AG08395 (cell line): ENCODE data around the gene SERPINF2.

Experiments used
- DNase-seq: peaks from one replicate; pipeline ENCODE4 v3.0.0; 2012; ENCODE audit warnings: mixed read lengths, low spot score

The SERPINF2 gene

DNA sequence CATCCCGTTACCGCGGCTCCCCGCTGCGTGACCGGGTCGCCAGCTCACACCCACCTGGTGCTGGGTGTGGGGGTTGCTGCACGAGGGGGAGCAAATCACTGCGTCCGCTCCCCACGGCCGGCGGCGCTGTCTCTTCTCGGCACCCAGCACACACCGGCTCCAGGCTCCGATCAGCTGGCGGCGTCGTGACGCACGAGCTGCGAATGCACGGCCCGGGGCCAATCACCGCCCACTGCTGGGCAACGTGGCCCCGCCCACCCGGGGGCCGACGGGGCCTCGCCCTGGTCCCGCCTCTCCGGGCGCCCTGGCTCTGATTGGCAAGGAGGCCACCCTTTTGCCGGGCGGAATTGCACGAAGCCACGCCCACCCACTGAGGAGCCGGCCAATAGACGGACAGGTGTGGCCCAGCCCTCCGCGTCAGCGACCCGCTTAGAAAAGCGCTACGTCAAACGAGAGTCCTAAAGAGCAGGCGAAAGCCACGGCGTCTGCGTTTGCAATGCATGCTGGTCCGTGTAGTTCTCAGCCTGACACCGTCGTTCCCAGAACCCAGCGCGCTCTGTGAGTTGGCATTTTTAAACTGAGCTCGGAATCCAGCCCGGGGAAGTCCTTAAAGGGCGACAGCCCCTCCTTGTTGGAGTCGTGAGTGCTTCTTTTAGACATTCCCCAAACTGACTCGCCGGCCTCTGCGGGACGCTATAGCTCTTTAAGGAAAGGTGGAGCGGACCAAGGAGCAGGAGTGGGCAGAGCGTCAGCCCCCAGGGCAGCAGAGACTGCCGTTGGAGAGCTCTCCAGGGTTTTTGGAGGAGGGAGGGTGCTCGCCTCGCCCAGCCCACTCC, 26.4 kb upstream of the SERPINF2 start:
- peak; percentile 100 for DNase-seq

DNA sequence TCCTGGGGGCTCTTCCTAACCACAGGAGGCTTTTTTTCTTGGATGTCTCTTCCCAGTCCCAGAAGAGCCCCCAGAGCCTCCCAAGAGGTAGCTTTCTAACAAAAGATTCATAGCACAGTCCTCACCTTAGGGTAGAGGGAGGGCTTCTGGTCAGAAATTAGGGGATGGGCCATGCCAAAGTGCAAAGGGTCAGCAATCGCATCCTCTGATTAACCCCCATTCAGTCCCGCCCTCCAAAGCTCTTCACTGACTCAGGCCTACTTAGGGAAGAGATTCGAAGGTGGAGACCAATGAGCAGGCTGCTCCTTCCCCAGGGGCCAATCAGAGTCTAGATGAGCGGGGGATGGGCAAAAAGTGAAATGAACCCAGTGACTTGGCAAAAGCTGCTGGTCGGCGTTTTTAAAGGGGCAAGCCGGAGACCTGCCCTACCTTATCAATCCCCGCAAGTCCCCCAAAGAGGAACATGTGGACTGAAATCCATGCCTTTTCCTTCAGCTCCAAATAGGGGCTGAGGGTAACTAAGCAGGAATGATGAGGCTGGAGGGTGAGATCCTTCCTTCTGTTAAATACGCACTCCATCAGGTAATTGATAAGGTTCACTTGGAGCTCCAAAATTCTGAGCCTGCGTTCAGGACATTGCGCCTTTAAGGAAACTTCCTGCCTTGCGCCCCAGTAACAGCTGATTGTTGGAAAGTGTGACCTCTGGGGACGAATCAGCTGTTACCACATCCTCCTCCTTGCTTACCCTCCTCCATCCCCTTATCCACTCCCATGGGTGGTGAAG, 25.6 kb upstream of the SERPINF2 start:
- DNase-seq: peak; percentile 97

DNA sequence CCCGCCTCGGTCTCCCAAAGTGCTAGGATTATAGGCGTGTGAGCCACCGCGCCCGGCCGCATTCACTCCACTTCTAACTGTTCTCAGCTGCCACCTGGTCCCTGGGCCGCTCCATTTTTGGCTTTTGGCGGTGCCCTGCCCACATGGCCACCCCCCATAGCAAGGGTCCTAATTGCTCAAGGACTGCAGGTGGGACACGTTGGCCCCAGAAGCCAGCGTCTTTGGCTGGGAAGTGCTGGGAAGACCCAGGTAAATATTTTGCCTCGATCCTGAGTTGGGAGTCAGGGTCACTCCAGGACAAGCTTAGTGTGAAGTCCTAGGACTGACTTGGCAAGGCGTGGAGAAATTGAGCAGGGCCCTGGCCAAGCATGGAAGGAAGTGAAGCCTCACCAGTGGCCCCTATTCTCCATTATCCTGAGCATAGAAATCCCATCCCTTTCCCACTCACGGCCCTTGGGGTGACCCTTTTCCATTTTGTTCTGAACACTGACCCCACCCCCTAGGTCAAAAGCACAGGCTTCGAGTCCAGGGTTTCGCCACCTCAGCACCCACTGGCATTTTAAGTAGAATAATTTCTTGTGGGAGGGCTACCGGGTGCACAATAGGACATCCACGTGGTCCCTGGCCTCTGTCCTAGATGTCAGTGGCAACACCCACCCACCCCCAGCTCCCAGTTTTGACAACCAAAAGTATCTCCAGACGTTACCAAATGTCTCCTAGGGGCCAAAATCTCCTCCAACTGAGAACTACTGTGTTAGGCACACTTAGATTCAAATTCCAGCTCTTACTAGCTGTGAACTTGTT, 24.1 kb upstream of the SERPINF2 start:
- DNase-seq: no peak

DNA sequence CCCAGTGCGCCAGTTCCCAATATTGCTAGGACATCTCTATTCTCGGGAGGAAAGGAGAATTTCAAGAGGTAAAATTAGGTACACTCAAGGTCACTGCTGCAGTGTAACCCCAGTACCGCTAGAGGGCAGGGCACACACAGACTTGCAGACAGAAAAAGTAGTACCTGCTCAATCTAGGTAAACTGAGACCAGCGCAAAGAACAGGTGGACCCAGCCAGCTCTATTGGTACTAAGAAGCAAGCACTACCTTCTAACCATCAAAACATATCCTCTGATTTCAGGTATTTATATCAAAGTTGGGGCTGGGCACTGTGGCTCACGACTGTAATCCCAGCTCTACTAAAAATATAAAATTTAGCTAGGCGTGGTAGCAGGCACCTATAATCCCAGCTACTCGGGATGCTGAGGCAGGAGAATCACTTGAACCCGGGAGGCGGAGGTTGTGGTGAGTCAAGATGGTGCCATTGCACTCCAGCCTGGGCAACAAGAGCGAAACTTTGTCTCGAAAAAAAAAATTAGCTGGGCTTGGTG, 21.8 kb upstream of the SERPINF2 start:
- no peak for DNase-seq

DNA sequence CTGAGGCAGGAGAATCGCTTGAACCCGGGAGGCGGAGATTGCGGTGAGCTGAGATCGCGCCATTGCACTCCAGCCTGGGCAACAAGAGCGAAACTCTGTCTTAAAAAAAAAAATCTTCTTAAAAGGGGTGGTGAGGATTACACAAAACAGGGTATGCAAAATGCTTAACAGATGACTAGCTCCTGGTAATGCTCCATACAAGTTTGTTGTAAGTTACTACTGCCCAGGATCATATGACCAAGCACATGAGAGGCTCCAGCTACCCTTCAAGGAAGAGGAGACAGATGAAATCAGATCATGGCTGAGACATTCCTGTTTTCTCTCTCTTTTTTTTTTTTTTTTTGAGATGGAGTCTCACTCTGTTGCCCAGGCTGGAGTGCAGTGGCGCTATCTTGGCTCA, 20.6 kb upstream of the SERPINF2 start:
- peak; percentile 63 for DNase-seq

DNA sequence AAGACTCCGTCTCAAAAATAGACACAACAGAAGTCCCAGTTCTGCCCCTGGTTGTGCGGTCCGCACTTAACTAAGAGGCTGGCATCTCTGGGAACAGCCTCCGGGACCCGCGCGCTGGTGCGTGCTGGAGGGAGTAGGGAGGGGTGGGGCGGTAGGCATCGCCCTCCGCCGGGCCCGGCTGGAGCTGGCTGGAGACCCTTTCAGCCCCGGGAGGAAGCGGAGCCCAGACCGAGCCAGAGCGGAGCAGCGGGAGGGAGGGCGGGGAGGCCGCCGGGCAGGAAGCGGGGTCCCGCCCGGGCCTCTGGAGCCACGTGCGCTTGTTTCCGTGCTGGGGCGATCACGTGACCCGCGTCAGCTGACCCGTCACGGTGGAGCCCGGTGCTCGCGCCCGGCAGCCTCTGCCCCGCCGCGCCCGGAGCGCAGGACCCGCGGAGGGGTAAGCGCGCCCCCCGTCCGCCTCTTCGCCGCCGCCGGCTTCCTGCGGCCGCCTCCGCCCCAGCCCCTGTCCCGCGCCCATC, 18.3 kb upstream of the SERPINF2 start, which contains the start of gene WDR81:
WDR81 (plus strand) TSS at position 354 of the 518 bp plus-strand sequence. CDS start 256 bp downstream, outside the sequence.
- peak; percentile 82 for DNase-seq

DNA sequence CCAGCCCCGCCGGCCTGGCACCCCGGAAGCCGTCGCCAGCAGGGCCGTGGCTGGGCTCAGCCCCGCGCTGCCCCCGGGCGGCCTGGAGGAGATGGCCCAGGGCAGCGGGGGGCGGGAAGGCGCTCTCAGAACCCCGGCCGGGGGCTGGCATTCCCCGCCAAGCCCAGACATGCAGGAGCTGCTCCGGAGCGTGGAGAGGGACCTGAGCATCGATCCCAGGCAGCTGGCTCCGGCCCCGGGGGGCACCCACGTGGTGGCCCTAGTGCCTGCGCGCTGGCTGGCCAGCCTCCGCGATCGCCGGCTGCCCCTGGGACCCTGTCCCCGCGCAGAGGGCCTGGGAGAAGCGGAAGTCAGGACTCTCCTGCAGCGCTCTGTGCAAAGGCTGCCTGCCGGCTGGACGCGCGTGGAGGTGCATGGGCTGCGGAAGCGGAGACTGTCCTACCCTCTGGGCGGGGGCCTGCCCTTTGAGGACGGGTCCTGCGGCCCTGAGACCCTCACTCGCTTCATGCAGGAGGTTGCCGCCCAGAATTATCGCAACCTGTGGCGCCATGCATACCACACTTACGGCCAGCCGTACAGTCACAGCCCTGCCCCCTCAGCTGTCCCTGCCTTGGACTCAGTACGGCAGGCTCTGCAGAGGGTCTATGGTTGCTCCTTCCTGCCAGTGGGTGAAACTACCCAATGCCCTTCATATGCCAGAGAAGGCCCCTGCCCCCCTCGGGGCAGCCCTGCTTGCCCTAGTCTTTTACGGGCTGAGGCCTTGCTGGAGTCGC, 17.6 kb upstream of the SERPINF2 start:
- DNase-seq: no peak

DNA sequence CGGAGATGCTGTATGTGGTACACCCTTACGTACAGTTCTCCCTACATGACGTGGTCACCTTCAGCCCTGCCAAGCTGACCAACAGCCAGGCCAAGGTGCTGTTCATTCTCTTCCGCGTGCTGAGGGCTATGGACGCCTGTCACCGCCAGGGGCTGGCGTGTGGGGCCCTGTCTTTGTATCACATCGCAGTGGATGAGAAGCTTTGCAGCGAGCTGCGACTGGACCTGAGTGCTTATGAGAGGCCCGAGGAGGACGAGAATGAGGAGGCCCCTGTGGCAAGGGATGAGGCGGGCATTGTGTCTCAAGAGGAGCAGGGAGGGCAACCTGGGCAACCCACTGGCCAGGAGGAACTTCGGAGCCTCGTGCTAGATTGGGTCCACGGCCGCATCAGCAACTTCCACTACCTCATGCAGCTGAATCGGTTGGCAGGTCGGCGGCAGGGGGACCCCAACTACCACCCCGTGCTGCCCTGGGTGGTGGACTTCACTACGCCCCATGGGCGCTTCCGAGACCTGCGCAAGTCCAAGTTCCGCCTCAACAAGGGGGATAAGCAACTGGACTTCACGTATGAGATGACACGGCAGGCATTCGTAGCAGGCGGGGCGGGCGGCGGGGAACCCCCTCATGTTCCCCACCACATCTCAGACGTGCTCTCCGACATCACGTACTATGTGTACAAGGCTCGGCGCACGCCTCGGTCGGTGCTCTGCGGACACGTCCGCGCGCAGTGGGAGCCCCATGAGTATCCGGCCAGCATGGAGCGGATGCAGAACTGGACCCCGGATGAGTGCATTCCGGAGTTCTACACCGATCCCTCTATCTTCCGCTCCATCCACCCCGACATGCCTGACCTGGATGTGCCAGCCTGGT, 16.8 kb upstream of the SERPINF2 start:
- DNase-seq: no peak

DNA sequence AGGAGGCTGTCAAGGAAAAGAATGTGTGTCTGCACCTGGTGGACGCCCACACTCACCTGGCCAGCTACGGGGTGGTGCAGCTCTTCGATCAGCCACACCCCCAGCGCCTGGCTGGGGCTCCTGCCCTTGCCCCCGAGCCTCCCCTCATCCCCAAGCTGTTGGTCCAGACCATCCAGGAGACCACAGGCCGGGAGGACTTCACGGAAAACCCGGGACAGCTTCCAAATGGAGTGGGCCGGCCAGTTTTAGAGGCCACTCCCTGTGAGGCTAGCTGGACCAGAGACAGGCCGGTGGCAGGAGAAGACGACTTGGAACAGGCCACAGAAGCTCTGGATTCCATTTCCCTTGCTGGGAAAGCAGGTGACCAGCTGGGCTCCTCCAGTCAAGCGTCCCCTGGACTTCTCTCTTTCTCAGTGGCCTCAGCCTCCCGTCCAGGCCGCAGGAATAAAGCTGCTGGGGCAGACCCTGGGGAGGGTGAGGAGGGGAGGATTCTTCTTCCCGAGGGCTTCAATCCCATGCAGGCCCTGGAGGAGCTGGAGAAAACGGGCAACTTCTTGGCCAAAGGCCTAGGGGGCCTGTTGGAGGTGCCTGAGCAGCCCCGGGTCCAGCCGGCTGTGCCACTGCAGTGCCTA, 15.9 kb upstream of the SERPINF2 start:
- no peak for DNase-seq

DNA sequence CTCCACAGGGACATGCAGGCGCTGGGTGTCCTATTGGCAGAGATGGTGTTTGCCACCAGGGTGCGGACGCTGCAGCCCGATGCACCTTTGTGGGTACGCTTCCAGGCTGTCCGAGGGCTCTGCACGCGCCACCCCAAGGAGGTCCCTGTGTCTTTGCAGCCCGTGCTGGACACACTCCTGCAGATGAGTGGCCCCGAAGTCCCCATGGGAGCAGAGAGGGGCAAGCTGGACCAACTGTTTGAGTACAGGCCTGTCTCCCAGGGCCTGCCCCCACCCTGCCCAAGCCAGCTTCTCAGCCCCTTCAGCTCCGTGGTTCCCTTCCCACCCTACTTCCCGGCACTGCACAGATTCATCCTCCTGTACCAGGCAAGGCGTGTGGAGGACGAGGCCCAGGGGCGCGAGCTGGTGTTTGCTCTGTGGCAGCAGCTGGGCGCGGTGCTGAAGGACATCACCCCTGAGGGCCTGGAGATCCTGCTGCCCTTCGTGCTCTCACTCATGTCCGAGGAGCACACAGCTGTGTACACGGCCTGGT, 15.3 kb upstream of the SERPINF2 start:
- no peak for DNase-seq

DNA sequence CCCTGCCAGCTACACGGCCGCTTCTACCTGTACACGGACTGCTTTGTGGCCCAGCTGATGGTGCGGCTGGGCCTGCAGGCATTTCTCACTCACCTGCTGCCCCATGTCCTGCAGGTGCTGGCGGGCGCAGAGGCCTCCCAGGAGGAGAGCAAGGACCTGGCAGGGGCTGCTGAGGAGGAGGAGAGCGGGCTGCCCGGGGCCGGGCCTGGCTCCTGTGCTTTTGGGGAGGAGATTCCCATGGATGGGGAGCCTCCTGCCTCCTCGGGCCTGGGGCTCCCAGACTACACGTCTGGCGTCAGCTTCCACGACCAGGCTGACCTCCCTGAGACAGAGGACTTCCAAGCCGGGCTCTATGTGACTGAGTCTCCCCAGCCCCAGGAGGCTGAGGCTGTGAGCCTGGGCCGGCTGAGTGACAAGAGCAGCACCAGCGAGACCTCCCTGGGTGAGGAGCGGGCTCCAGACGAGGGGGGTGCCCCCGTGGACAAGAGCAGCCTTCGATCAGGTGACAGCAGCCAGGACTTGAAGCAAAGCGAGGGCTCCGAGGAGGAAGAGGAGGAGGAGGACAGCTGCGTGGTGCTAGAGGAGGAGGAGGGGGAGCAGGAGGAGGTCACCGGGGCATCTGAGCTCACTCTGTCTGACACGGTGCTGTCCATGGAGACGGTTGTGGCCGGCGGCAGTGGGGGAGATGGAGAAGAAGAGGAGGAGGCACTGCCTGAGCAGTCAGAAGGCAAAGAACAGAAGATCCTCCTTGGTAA, 14.6 kb upstream of the SERPINF2 start:
- DNase-seq: no peak

DNA sequence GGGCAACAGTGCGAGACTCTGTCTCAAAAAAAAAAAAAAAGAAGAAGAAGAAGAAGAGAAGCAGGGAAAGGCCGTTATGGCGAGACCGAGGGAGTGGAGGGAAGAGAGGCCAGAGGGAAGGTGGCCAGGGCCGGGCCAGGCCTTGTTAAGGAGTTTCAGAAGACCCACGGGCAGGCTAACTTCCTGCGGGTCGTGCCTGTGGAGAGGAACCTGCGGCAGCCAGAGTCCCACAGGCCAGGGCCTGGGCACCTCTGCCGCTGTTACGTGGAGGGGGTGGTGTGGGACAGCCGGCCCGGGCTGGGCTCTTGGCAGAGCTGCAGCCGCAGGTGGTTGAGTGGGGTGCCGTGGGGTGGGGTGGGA, 12.7 kb upstream of the SERPINF2 start:
- DNase-seq: no peak

DNA sequence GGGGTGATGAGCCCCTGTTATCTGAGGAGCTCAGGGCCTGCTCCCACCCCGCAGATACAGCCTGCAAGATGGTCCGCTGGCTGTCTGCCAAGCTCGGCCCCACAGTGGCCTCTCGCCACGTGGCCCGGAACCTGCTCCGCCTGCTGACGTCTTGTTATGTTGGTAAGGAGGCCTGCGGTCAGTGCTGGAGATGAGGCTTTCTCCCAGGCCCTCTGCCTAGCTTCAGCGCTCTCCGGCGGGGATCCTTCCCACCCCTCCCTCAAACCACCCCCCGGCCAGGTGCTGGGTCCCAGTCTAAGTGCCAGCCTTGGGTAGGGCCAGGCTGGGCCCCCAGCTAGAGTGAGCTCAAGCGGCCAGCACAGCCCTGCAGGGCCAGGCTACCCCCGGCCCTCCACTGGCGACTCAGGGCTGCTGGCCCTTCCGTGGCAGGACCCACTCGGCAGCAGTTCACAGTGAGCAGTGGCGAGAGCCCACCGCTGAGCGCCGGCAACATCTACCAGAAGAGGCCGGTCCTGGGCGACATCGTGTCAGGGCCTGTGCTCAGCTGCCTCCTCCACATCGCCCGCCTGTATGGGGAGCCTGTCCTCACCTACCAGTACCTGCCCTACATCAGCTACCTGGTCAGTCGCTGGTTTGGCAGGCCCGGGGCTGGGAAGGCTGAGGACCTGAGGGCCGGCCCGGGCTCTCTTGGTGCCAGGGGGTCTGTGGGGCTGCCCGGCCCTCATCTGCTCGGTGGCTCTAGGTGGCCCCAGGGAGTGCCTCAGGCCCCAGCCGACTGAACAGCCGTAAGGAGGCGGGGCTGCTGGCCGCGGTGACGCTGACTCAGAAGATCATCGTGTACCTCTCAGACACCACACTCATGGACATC, 12.1 kb upstream of the SERPINF2 start:
- peak; percentile 89 for DNase-seq

DNA sequence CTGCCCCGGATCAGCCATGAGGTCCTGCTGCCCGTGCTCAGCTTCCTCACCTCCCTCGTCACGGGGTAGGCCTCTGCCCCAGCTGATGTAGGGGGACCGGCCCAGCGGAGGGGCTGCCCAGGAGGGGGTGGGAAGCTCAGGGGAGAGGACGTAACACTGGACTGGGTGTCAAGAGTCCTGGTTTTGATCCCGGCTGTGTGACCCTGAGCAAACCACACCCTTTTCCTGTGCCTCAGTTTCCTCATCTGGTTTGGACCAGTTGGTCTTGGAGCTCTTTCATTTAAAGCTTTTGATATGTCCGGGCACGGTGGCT, 11.5 kb upstream of the SERPINF2 start:
- no peak for DNase-seq

DNA sequence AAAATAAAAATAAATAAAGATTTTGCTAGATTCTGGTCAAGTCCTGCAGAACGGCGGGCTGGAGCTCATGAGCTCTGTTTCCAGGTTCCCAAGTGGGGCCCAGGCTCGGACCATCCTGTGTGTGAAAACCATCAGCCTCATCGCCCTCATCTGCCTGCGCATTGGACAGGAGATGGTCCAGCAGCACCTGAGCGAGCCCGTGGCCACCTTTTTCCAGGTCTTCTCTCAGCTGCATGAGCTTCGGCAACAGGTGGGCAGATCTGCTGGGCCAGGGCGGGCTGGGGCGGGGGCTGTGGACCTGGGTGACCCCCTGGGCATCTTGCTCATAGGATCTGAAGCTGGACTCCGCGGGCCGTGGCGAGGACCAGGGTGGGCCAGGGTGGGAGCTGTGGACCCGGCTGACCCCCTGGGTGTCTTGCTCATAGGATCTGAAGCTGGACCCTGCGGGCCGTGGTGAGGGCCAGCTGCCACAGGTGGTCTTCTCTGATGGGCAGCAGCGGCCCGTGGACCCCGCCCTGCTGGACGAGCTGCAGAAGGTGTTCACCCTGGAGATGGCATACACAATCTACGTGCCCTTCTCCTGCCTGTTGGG, 10.3 kb upstream of the SERPINF2 start:
- no peak for DNase-seq

DNA sequence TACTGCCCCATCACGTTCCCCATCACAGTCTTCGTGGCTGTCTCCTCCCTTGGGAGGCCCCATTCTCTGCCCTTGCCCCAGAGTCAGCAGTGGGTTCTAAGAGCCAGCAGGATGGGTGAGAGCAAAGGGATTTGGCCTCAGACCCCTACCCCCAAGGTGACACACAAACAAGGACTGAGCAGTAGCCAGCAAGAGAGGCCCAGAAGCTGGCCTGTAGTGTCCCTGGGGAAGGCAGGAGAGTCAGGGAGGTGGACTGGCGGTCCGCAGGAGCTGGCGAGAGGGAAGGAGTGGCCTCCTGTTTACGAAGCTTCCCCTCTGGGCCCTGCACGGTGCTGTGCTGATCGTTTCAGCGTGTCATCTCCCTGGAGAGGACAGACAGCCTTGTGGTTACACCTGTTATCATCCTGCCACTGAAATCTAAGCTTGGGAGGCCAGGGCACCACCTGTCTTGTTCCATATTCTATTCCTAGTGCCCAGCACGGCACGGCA, 9.8 kb upstream of the SERPINF2 start:
- DNase-seq: no peak

DNA sequence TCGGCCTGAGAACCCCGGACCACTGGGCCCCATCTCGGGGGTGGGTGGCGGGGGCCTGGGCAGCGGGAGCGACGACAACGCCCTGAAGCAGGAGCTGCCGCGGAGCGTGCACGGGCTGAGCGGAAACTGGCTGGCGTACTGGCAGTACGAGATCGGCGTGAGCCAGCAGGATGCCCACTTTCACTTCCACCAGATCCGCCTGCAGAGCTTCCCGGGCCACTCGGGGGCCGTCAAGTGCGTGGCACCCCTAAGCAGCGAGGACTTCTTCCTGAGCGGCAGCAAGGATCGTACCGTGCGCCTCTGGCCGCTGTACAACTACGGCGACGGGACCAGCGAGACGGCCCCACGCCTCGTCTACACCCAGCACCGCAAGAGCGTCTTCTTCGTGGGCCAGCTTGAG, 8.9 kb upstream of the SERPINF2 start:
- no peak for DNase-seq
